Common myeloid progenitor, CD34-positive (primary cell): ENCODE measurements around the gene ORC5.
A peak's percentile ranks its signal among the peaks of the same experiment; 100 is the strongest.

ENCODE experiments used
- CTCF ChIA-PET: fragments of 350-600 bp; sonication (Branson Sonifier 250); formaldehyde crosslinking; loops from one replicate; lab custom pipeline; 2021; ENCODE audit warnings: antibody characterized with exemption; lab: Charles Lee
- POLR2A ChIA-PET: fragments of 350-600 bp; sonication (Branson Sonifier 250); formaldehyde crosslinking; loops from one replicate; lab custom pipeline; 2021; ENCODE audit warnings: antibody characterized with exemption; lab: Charles Lee
- DNase-seq, 3 donors: peaks; one replicate each; pipeline versions ENCODE4 v3.0.0 to v3.0.0-alpha.2; 2013
- H3K27ac ChIP-seq, 2 experiments: 1 replicate in 1 of 2; 2 replicates in 1 of 2; pipeline ENCODE4 v1.7.0; 2013; ENCODE audit warnings: inconsistent platforms in 2 of 2, low read length in 2 of 2, mild to moderate bottlenecking in 2 of 2, low read depth in 1 of 2, moderate library complexity in 1 of 2; ENCODE audit not compliant: severe bottlenecking in 2 of 2, insufficient read depth in 1 of 2, poor library complexity in 1 of 2
- H3K27me3 ChIP-seq, 5 experiments: replicated peaks in 2 of 5; 1 replicate in 3 of 5; 2 replicates in 2 of 5; pipeline versions ENCODE4 v1.6.1 to v1.7.0; 2013; ENCODE audit warnings: low read length in 4 of 5, mild to moderate bottlenecking in 2 of 5, moderate library complexity in 2 of 5, inconsistent platforms in 1 of 5; ENCODE audit not compliant: insufficient read depth in 5 of 5, control insufficient read depth in 4 of 5
- H3K36me3 ChIP-seq, 4 experiments: 1 replicate in 2 of 4; 2 replicates in 2 of 4; pipeline versions ENCODE4 v1.6.1 to v1.7.0; 2013; ENCODE audit warnings: low read length in 3 of 4, control low read depth in 1 of 4, mild to moderate bottlenecking in 1 of 4; ENCODE audit not compliant: control insufficient read depth in 4 of 4, insufficient read depth in 4 of 4
- H3K4me1 ChIP-seq, 4 experiments: 1 replicate in 3 of 4; 2 replicates in 1 of 4; pipeline versions ENCODE4 v1.6.1 to v1.7.1; 2013; ENCODE audit warnings: low read length in 3 of 4, mild to moderate bottlenecking in 3 of 4, control low read depth in 1 of 4, inconsistent platforms in 1 of 4, moderate library complexity in 1 of 4; ENCODE audit not compliant: control insufficient read depth in 4 of 4, insufficient read depth in 4 of 4; ENCODE audit errors: control extremely low read depth in 1 of 4
- H3K4me3 ChIP-seq, 7 experiments: 1 replicate in 4 of 7; 2 replicates in 3 of 7; pipeline versions ENCODE4 v1.5.1 to v1.7.0; 2013; ENCODE audit warnings: mild to moderate bottlenecking in 7 of 7, low read length in 6 of 7, moderate library complexity in 6 of 7, inconsistent platforms in 2 of 7, low read depth in 2 of 7, control low read depth in 1 of 7; ENCODE audit not compliant: insufficient read depth in 4 of 7, control insufficient read depth in 1 of 7; ENCODE audit errors: extremely low read depth in 1 of 7
- H3K9me3 ChIP-seq, 5 experiments: 1 replicate in 4 of 5; 2 replicates in 1 of 5; pipeline versions ENCODE4 v1.6.1 to v1.7.1; 2013; ENCODE audit warnings: low read length in 4 of 5, mild to moderate bottlenecking in 2 of 5, inconsistent platforms in 1 of 5, low read depth in 1 of 5, moderate library complexity in 1 of 5; ENCODE audit not compliant: control insufficient read depth in 4 of 5, insufficient read depth in 2 of 5; ENCODE audit errors: control extremely low read depth in 1 of 5
- WGBS: methylation state at CpG from one replicate; pipeline ENCODE4 v1.1.5; 2013; ENCODE audit not compliant: insufficient coverage; 5-methylcytosine and 5-hydroxymethylcytosine counted together

Gene ORC5

DNA sequence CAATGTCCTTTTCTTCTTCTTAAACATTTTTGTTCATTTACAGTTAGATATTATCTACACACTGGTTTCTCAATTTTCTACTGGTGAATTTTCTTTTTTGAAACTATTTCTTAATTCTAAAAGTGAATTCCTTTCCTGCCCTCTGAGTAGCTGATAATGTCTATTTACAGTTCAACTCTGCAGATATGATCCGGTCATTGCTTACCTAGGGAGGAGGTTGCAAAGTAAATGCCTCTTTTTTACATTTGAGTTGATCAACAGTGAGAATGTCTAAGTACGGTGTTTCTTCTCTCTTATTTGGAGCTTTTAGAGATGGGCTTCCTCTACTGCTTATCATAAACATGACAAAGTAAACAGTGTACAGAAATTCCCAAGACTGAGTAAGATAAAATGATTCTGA, 20.6 kb upstream of the ORC5 start:
- no peaks in the 10 kb centered on the region for H3K4me1 ChIP-seq
- CTCF ChIA-PET, result no interaction called here
- no peaks in the 10 kb centered on the region for H3K9me3 ChIP-seq
- POLR2A ChIA-PET, result no interaction called here
- DNase-seq, result no peak
- H3K4me3 ChIP-seq, result no peak overlapping the region
- 100% methylated on average over 1 of the region's 2 CpGs for WGBS
- no peaks in the 10 kb centered on the region for H3K36me3 ChIP-seq
- H3K27ac ChIP-seq, result no peak overlapping the region
- H3K27me3 ChIP-seq, result peaks cover 0 to 13% (median 5%) of the 10 kb centered on the region in 5 experiments

DNA sequence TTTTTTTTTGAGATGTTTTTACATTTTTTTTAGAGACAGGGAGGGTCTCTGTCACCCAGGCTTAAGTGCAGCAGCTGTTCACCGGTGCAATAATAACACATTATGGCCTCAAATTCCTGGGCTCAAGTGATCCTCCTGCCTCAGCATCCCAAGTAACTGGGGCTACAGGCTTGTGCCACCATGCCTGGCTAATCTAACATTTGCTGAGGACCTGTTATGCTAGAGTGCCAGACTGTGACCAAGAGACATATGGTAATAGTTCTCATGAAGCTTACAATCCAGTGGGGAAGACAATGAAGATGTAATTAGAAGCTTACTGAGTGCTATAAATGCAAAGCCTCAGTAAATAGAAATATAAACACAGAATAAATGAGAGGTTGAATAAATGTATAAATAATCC, 17.6 kb upstream of the ORC5 start:
- DNase-seq, result no peak
- H3K4me1 ChIP-seq, result no peaks in the 10 kb centered on the region
- 100% methylated on average over 1 of the region's 1 CpG for WGBS
- H3K27me3 ChIP-seq, result peaks cover 0 to 10% (median 0%) of the 10 kb centered on the region in 5 experiments
- peaks cover 0 to 11% (median 0%) of the 10 kb centered on the region in 5 experiments for H3K9me3 ChIP-seq
- H3K4me3 ChIP-seq, result no peak overlapping the region
- H3K36me3 ChIP-seq, result no peaks in the 10 kb centered on the region
- CTCF ChIA-PET, result interaction anchor here (2.9 kb wide), 1 partner anchor 42 kb away, joined by 9 read pairs; no protein-coding TSS in a partner anchor
- no peak overlapping the region for H3K27ac ChIP-seq
- POLR2A ChIA-PET, result no interaction called here

DNA sequence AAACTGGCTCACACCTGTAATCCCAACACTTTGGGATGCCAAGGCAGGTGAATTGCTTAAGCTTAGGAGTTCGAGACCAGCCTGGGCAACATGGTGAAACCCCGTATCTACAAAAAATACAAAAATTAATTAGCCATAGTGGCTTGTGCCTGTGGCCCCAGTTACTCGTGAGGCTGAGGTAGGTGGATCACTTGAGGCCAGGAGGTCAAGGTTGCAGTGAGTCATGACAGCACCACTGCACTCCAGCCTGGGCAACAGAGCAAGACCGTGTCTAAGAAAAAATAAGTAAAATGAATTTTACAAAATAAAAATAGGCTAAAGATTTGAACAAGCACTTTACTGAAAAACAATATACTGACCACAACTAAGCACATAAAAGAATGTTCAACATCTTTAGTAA, 9.8 kb upstream of the ORC5 start:
- DNase-seq, result no peak
- no peaks in the 10 kb centered on the region for H3K4me1 ChIP-seq
- peaks cover 0 to 10% (median 0%) of the 10 kb centered on the region in 5 experiments for H3K9me3 ChIP-seq
- H3K4me3 ChIP-seq, result no peak overlapping the region
- peaks cover 0 to 3% (median 0%) of the 10 kb centered on the region in 5 experiments for H3K27me3 ChIP-seq
- POLR2A ChIA-PET, result no interaction called here
- WGBS, result 100% methylated on average over 1 of the region's 4 CpGs
- no peak overlapping the region for H3K27ac ChIP-seq
- no peaks in the 10 kb centered on the region for H3K36me3 ChIP-seq
- CTCF ChIA-PET, result no interaction called here

DNA sequence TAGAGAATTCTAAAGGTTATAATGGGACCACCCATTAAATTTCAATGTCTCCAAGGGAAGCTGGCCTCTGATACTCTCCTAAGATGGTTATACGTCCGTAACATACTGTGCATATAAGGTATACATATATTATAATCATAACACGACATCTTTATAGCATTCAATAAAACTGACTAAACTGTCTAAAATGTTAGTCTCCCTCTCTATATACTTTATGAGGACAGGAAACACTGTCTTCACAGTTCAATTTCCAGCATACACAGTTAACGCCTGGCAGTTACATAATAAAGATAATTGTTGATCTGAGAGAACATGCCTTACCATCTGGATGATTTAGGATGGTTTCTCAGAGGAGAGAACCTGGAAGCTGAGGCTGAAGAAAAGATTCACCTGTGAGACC, 1.2 kb upstream of the ORC5 start:
- ChIA-PET POLR2A (no interaction called here), CTCF (no interaction called here)
- no peaks in the 10 kb centered on the region for H3K9me3 ChIP-seq
- WGBS, result no CpG with 5 or more reads among the region's 4 CpGs
- H3K4me3 ChIP-seq, result no peak overlapping the region
- no peaks in the 10 kb centered on the region for H3K27me3 ChIP-seq
- no peak overlapping the region for H3K27ac ChIP-seq
- H3K4me1 ChIP-seq, result peaks cover 11 to 20% (median 12%) of the 10 kb centered on the region in 4 experiments
- no peaks in the 10 kb centered on the region for H3K36me3 ChIP-seq
- DNase-seq, result no peak

DNA sequence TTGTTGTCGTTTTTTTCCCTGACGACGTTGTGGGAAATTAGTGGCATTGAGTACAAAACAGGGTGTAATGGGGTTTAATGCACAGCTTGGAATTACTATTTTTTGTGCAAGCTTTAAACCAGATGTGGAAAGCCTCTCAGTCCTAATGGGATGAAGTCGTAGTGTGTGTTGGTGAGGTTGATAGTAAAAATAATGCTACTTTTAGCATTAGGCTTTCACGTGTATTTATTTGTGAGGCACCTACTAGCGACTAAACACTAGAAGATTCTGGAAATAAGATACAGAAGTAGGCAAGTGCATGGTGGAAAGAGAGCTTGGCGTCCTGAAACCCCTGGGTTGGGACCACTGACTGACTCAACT, 588 bp upstream of the ORC5 start:
- H3K27me3 ChIP-seq, result no peaks in the 10 kb centered on the region
- peak in 2 of 3 donors; percentile 2 to 5 for DNase-seq
- peaks cover under 1 to 4% (median 3%) of the 10 kb centered on the region in 4 experiments for H3K36me3 ChIP-seq
- H3K27ac ChIP-seq, result peak overlapping the region; percentile 71 to 86
- no peaks in the 10 kb centered on the region for H3K9me3 ChIP-seq
- POLR2A ChIA-PET, result no interaction called here
- 40% methylated on average over 6 of the region's 7 CpGs for WGBS
- CTCF ChIA-PET, result no interaction called here
- peak overlapping the region in 6 of 7 experiments; percentile 91 to 98 (median 96) for H3K4me3 ChIP-seq
- peaks cover 11 to 20% (median 12%) of the 10 kb centered on the region in 4 experiments for H3K4me1 ChIP-seq

DNA sequence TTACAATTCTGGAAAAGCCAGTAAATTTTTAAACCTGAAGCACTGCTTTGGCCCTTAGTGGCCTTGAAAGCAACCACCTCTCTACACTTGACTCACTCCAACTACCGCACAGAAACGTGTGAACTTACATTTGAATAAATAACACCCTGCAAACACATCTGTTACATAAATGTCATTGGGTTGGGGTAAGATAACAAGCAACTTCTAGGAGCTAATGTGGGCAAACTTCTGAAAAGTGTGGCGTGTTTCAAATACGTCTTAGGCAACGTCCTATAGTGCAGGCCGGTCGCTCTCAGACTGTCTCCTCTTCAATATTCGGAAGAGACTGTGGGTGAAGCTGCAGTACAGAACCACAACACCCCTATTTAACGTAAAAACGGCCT, 474 bp downstream of the ORC5 start:
- WGBS, result 0% methylated on average over 8 of the region's 10 CpGs
- Histone ChIP-seq H3K27ac (peak overlapping the region; percentile 71 to 86), H3K9me3 (no peaks in the 10 kb centered on the region), H3K27me3 (no peaks in the 10 kb centered on the region), H3K4me3 (peak overlapping the region; percentile 86 to 98 (median 94)), H3K36me3 (peaks cover 6 to 15% (median 10%) of the 10 kb centered on the region in 4 experiments), H3K4me1 (peaks cover 11 to 20% (median 12%) of the 10 kb centered on the region in 4 experiments)
- DNase-seq, result peak in 1 of 3 donors; percentile 41
- POLR2A ChIA-PET, result no interaction called here
- CTCF ChIA-PET, result no interaction called here

DNA sequence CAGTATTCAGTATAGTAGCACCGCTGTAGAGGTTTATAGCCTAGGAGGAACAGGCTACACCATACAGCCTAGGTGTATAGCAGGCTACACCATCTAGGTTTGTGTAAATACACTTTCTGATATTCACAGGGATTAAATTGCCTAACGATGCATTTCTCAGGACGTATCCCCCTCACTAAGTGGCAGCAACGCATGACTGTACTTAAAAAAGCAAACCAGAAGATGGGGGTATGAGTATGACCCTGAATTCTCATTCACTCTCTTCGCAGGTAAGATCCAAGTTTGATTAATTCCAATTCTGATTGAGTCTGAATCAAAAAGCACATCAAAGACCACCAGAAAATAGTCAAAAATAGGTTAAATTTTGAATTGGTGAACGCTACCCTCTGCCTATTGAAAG, 972 bp downstream of the ORC5 start:
- ChIA-PET CTCF (no interaction called here), POLR2A (no interaction called here)
- H3K27me3 ChIP-seq, result no peaks in the 10 kb centered on the region
- peak overlapping the region; percentile 71 to 86 for H3K27ac ChIP-seq
- peak in 2 of 3 donors; percentile 8 to 22 for DNase-seq
- no peaks in the 10 kb centered on the region for H3K9me3 ChIP-seq
- H3K4me3 ChIP-seq, result peak overlapping the region in 6 of 7 experiments; percentile 91 to 98 (median 96)
- peaks cover 11 to 20% (median 12%) of the 10 kb centered on the region in 4 experiments for H3K4me1 ChIP-seq
- H3K36me3 ChIP-seq, result peaks cover 6 to 19% (median 12%) of the 10 kb centered on the region in 4 experiments
- WGBS, result 67% methylated on average over 3 of the region's 6 CpGs
